ENCODE data around the gene HCFC2. TPM values are rescaled to one million over a fixed set of nuclear protein-coding genes. Genes with fewer than 3 reads are reported as not detected.

HCFC2 gene
- total RNA-seq, 2 donors from 2014 or later: 2.2 to 3.4 TPM

DNA sequence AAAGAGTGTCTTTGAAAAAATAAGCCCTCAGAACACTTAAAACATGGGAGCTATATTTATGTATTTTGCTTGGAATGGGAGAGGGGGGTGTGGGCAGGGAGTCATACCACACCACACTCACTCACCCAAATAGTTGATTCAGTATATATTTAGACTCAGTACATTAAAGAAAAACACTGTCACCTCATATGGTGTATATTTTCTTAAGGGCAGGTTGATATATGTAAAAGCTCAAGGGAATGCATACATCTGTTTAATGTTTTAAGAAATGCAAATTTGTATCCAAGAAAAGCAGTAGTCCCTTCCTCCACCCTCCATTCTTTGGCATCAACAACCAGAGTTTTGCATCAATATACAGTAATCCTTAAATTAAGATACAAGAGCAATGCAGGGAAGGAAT, 72.2 kb downstream of the HCFC2 start:
- H3K27ac ChIP-seq (ENCODE audit: low read depth, low read length): peak overlapping the region; percentile 90
- peak overlapping the region; percentile 92 for H3K4me3 ChIP-seq (ENCODE audit: low read length)
- no peaks in the 10 kb centered on the region for H3K27me3 ChIP-seq (ENCODE audit: control insufficient read depth, insufficient read depth, low read length, poor library complexity, severe bottlenecking)
- peak overlapping the region; percentile 87 for H3K9ac ChIP-seq (ENCODE audit: extremely low read depth, low read length, poor library complexity, severe bottlenecking)
- Mint-ChIP-seq H3K4me3 (peak overlapping the region; percentile 76), H3K27ac (peak overlapping the region; percentile 90), H3K36me3 (ENCODE audit: low read depth) (peaks cover 7% of the 10 kb centered on the region), H3K4me1 (peaks cover 17% of the 10 kb centered on the region), H3K9me3 (no peaks in the 10 kb centered on the region), H3K27me3 (ENCODE audit: insufficient read depth) (peaks cover 18% of the 10 kb centered on the region)
- H3K9me3 ChIP-seq (ENCODE audit: control insufficient read depth, low read length): no peaks in the 10 kb centered on the region
- peaks cover 26% of the 10 kb centered on the region for H3K36me3 ChIP-seq (ENCODE audit: control insufficient read depth, insufficient read depth, low read length)
- TF ChIP-seq, protein P1, sequence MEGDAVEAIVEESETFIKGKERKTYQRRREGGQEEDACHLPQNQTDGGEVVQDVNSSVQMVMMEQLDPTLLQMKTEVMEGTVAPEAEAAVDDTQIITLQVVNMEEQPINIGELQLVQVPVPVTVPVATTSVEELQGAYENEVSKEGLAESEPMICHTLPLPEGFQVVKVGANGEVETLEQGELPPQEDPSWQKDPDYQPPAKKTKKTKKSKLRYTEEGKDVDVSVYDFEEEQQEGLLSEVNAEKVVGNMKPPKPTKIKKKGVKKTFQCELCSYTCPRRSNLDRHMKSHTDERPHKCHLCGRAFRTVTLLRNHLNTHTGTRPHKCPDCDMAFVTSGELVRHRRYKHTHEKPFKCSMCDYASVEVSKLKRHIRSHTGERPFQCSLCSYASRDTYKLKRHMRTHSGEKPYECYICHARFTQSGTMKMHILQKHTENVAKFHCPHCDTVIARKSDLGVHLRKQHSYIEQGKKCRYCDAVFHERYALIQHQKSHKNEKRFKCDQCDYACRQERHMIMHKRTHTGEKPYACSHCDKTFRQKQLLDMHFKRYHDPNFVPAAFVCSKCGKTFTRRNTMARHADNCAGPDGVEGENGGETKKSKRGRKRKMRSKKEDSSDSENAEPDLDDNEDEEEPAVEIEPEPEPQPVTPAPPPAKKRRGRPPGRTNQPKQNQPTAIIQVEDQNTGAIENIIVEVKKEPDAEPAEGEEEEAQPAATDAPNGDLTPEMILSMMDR (conservative IDR thresholded peaks at IDR 0.05): no peak
- no peaks in the 10 kb centered on the region for H3K4me1 ChIP-seq (ENCODE audit: control insufficient read depth, insufficient read depth, low read length)
- no peak for DNase-seq

DNA sequence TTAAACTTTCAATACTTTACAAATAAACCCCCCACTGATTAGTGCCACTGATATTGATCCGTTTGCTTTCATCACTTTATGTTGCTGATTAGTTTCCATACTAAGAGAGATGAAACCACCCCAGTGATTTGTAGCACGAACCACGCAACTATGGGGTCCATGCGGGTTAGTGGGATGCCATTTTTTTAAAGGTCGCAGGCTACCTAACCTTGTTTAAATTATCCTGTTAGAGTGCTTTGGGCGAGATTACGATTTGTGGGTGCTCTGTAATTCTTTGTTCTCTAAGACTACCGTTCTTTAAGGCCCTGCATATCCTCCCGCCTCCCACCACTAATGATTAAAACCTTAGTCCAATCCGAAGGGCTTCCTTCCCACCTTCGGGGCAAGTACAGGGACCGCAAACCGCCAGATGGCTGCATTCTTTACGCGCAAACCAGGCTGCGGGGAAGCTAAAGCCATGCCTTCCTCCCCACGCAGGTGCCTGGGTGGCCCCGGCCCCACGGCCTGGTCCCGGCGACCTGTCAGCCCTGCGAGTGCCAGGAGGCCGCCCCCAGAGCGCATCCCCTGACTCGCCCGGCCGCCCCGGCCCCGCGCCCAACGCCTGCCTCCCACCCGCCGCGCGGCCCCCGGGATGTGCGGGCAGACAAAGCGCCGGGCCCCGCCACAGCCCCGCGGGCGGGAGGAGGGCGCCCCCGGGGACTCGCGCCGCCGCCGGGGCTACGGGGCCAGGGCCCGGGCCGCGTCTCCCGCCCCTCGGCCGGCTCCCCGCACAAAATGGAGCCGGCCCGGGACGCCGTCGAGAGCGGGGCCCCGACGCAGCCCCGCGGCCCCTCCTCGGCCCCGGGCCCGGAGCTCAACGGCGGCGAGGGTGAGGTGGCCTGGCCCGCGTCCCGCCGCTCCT, 72.9 kb downstream of the HCFC2 start:
- peak overlapping the region; percentile 90 for H3K27ac ChIP-seq (ENCODE audit: low read depth, low read length)

DNA sequence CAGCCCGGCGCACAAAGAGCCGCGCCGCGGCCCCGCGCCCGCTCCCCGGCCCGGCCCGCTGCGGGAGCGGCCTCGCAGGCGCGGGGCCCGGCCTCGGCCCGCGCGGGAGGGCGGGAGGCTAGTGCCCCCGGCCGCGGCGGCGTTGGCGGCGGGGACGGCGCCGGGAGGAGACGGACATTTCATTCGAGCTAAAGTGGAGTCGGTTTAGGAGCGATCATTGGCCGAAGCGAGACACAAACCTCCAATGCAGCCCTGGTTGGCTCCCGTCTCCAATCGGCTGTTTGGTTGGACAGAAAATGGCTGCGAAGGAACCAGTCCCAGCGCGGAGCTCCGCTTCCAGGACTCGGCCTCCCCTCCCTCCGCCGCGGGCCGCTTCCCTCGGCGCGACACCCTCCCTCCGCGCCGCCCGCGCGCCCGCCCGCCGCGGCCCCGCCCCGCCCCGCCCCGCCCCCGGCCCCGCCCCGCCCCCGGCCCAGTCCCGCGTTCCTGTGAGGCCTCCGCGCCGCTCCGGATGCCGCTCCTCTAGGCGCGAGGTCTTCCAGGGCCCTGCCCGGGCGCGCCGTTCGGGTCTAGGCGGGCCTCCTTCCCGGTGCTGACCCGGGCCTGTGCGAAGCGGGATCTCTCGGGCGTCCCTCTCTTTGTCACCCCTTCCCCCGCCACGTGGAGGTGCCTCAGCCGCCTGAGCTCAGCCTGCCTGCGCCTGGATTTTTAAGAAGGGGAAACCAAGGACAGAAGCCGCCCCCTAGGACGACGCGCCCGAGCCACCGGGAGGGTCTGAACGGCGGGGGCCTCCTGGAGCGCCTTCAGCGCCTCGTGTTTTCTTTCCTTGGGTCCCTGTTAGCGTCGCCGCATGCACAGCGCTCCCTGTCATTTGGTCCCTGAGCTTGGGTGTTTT, 73.8 kb downstream of the HCFC2 start, which contains the start of gene NFYB:
Gene NFYB, minus strand, starts transcription at position 309 of the 895 bp plus-strand sequence. CDS start 2,757 bp downstream, outside the sequence.
- 2 to 4% methylated on average over 26 to 95 of the region's 111 CpGs for whole genome bisulfite sequencing, 2 experiments (ENCODE audit: insufficient coverage in 1 of 2, insufficient read length in 1 of 2)

More for the DNA sequence above, 72.9 kb downstream of the HCFC2 start:
- Histone ChIP-seq H3K4me1 (ENCODE audit: control insufficient read depth, insufficient read depth, low read length) (no peaks in the 10 kb centered on the region), H3K9me3 (ENCODE audit: control insufficient read depth, low read length) (no peaks in the 10 kb centered on the region), H3K9ac (ENCODE audit: extremely low read depth, low read length, poor library complexity, severe bottlenecking) (peak overlapping the region; percentile 87), H3K27me3 (ENCODE audit: control insufficient read depth, insufficient read depth, low read length, poor library complexity, severe bottlenecking) (no peaks in the 10 kb centered on the region), H3K4me3 (ENCODE audit: low read length) (peak overlapping the region; percentile 92), H3K36me3 (ENCODE audit: control insufficient read depth, insufficient read depth, low read length) (peaks cover 19% of the 10 kb centered on the region)
- DNase-seq: peak; percentile 78
- Mint-ChIP-seq H3K9me3 (no peaks in the 10 kb centered on the region), H3K27ac (peak overlapping the region; percentile 90), H3K4me3 (peak overlapping the region; percentile 76), H3K4me1 (peaks cover 17% of the 10 kb centered on the region), H3K36me3 (ENCODE audit: low read depth) (peaks cover 5% of the 10 kb centered on the region), H3K27me3 (ENCODE audit: insufficient read depth) (peaks cover 25% of the 10 kb centered on the region)
- TF ChIP-seq, protein P1 (conservative IDR thresholded peaks at IDR 0.05): no peak
- WGBS, 2 experiments (ENCODE audit: insufficient coverage in 1 of 2, insufficient read length in 1 of 2): 0 to 1% methylated on average over 9 to 78 of the region's 78 CpGs

More for the DNA sequence above, 73.8 kb downstream of the HCFC2 start, which contains the start of gene NFYB:
- peak; percentile 99 for DNase-seq
- Histone ChIP-seq H3K4me3 (ENCODE audit: low read length) (peak within 1 kb of the TSS; percentile 92), H3K9me3 (ENCODE audit: control insufficient read depth, low read length) (no peaks in the 10 kb centered on the region), H3K27me3 (ENCODE audit: control insufficient read depth, insufficient read depth, low read length, poor library complexity, severe bottlenecking) (no peaks in the 10 kb centered on the region), H3K27ac (ENCODE audit: low read depth, low read length) (peak within 1 kb of the TSS; percentile 90), H3K36me3 (ENCODE audit: control insufficient read depth, insufficient read depth, low read length) (peaks cover 10% of the 10 kb centered on the region), H3K4me1 (ENCODE audit: control insufficient read depth, insufficient read depth, low read length) (no peaks in the 10 kb centered on the region), H3K9ac (ENCODE audit: extremely low read depth, low read length, poor library complexity, severe bottlenecking) (peak within 1 kb of the TSS; percentile 87)
- H3K4me1 Mint-ChIP-seq: peaks cover 17% of the 10 kb centered on the region
- peak within 1 kb of the TSS; percentile 90 for H3K27ac Mint-ChIP-seq
- TF ChIP-seq, protein P1 (conservative IDR thresholded peaks at IDR 0.05): no peak
- H3K4me3 Mint-ChIP-seq: peak within 1 kb of the TSS; percentile 76
- H3K9me3 Mint-ChIP-seq: no peaks in the 10 kb centered on the region
- H3K36me3 Mint-ChIP-seq (ENCODE audit: low read depth): no peaks in the 10 kb centered on the region
- H3K27me3 Mint-ChIP-seq (ENCODE audit: insufficient read depth): peaks cover 29% of the 10 kb centered on the region

Data from endodermal cell (in vitro differentiated cells).